ENCODE measurements around the gene FBN2. TPM values are rescaled to one million over a fixed set of nuclear protein-coding genes. Genes with fewer than 3 reads are reported as not detected.

Gene FBN2
- polyA plus RNA-seq, 3 donors = 90.7 to 112 (median 91.5) TPM

GRCh38 chr5:128380337-128380736, 157.7 kb downstream of the FBN2 start:
- DNase-seq (ENCODE audit: low read depth in 3 of 3, low spot score in 2 of 3) = no peak

- no peak for DNase-seq (ENCODE audit: low read depth in 3 of 3, low spot score in 2 of 3)
These were observed 159.4 kb downstream of the FBN2 start for GRCh38 chr5:128378632-128379031.

- DNase-seq (ENCODE audit: low read depth in 3 of 3, low spot score in 2 of 3) = no peak
These were observed 159.8 kb downstream of the FBN2 start for GRCh38 chr5:128378196-128378595.

- DNase-seq (ENCODE audit: low read depth in 3 of 3, low spot score in 2 of 3) = no peak
These were observed 161.5 kb downstream of the FBN2 start for GRCh38 chr5:128376577-128376976.

- no peak for DNase-seq (ENCODE audit: low read depth in 3 of 3, low spot score in 2 of 3)
These were observed 171.9 kb downstream of the FBN2 start for GRCh38 chr5:128366147-128366546.

GRCh38 chr5:128362370-128362769, 175.7 kb downstream of the FBN2 start:
- DNase-seq (ENCODE audit: low read depth in 3 of 3, low spot score in 2 of 3) = no peak

- DNase-seq (ENCODE audit: low read depth in 3 of 3, low spot score in 2 of 3) = no peak
These were observed 179.2 kb downstream of the FBN2 start for GRCh38 chr5:128358826-128359225.

GRCh38 chr5:128357226-128357625, 180.8 kb downstream of the FBN2 start:
- no peak for DNase-seq (ENCODE audit: low read depth in 3 of 3, low spot score in 2 of 3)

- DNase-seq (ENCODE audit: low read depth in 3 of 3, low spot score in 2 of 3) = no peak
These were observed 182.1 kb downstream of the FBN2 start for GRCh38 chr5:128355961-128356360.

- no peak for DNase-seq (ENCODE audit: low read depth in 3 of 3, low spot score in 2 of 3)
These were observed 184.5 kb downstream of the FBN2 start for GRCh38 chr5:128353441-128354107.

GRCh38 chr5:128350705-128351104, 187.3 kb downstream of the FBN2 start:
- no peak for DNase-seq (ENCODE audit: low read depth in 3 of 3, low spot score in 2 of 3)

GRCh38 chr5:128349044-128349858, 188.8 kb downstream of the FBN2 start:
- DNase-seq (ENCODE audit: low read depth in 3 of 3, low spot score in 2 of 3) = no peak

GRCh38 chr5:128346038-128346437, 192.0 kb downstream of the FBN2 start:
- no peak for DNase-seq (ENCODE audit: low read depth in 3 of 3, low spot score in 2 of 3)

GRCh38 chr5:128345247-128345646, 192.8 kb downstream of the FBN2 start:
- DNase-seq (ENCODE audit: low read depth in 3 of 3, low spot score in 2 of 3) = no peak

- DNase-seq (ENCODE audit: low read depth in 3 of 3, low spot score in 2 of 3) = no peak
These were observed 194.9 kb downstream of the FBN2 start for GRCh38 chr5:128343168-128343567.

GRCh38 chr5:128341056-128341455, 197.0 kb downstream of the FBN2 start:
- DNase-seq (ENCODE audit: low read depth in 3 of 3, low spot score in 2 of 3) = no peak

GRCh38 chr5:128340648-128341047, 197.4 kb downstream of the FBN2 start:
- no peak for DNase-seq (ENCODE audit: low read depth in 3 of 3, low spot score in 2 of 3)

GRCh38 chr5:128339585-128339984, 198.5 kb downstream of the FBN2 start:
- no peak for DNase-seq (ENCODE audit: low read depth in 3 of 3, low spot score in 2 of 3)

GRCh38 chr5:128338649-128339048, 199.4 kb downstream of the FBN2 start:
- DNase-seq (ENCODE audit: low read depth in 3 of 3, low spot score in 2 of 3) = no peak

- no peak for DNase-seq (ENCODE audit: low read depth in 3 of 3, low spot score in 2 of 3)
These were observed 202.7 kb downstream of the FBN2 start for GRCh38 chr5:128335339-128335738.

- DNase-seq (ENCODE audit: low read depth in 3 of 3, low spot score in 2 of 3) = no peak
These were observed 203.9 kb downstream of the FBN2 start for GRCh38 chr5:128334010-128334716.

- no peak for DNase-seq (ENCODE audit: low read depth in 3 of 3, low spot score in 2 of 3)
These were observed 206.8 kb downstream of the FBN2 start for GRCh38 chr5:128331261-128331660.

Measured in right renal cortex interstitium (tissue), 3 donors.